SK-N-SH treated with all-trans-retinoic acid at 6 μM for 48 hours (cell line): Measurements from ENCODE around the gene NREP.

Experiments
- ARNTL ChIP-seq: fragments of 450-650 bp; formaldehyde crosslinking; IDR thresholded peaks from 2 replicates; pipeline ENCODE4 v1.5.0; 2020; ENCODE audit warnings: low read depth, mild to moderate bottlenecking, moderate library complexity, borderline replicate concordance
- BACH2 ChIP-seq: fragments of 250-450 bp; sonication (Bioruptor Pico); IDR thresholded peaks from 2 replicates; pipeline ENCODE4 v1.9.0; 2021; ENCODE audit warnings: mild to moderate bottlenecking, borderline replicate concordance
- ISL1 ChIP-seq: fragments of 250-450 bp; sonication (Bioruptor Pico); IDR thresholded peaks from 2 replicates; pipeline ENCODE4 v2.1.2; 2022; ENCODE audit warnings: mild to moderate bottlenecking, moderate library complexity
- OSR1 ChIP-seq: fragments of 250-450 bp; sonication (Bioruptor Pico); IDR thresholded peaks from 2 replicates; pipeline ENCODE4 v1.8.0; 2022; ENCODE audit warnings: moderate library complexity, mild to moderate bottlenecking, inconsistent platforms
- RARB ChIP-seq: fragments of 250-450 bp; sonication (Bioruptor Pico); IDR thresholded peaks from 2 replicates; pipeline ENCODE4 v1.8.0; 2021; ENCODE audit warnings: mild to moderate bottlenecking, moderate library complexity
- SNAI2 ChIP-seq: fragments of 250-450 bp; sonication (Bioruptor Pico); IDR thresholded peaks from 2 replicates; pipeline ENCODE4 v1.5.0; 2020; ENCODE audit warnings: mild to moderate bottlenecking, moderate library complexity
- TSHZ2 ChIP-seq: fragments of 250-450 bp; sonication (Bioruptor Pico); IDR thresholded peaks from 2 replicates; pipeline ENCODE4 v1.5.0; 2020; ENCODE audit warnings: mild to moderate bottlenecking, moderate library complexity
- ZC3H10 ChIP-seq: fragments of 250-450 bp; sonication (Bioruptor Pico); IDR thresholded peaks from 2 replicates; pipeline ENCODE4 v1.5.1; 2021; ENCODE audit warnings: mild to moderate bottlenecking, moderate library complexity
- ZFP3 ChIP-seq: fragments of 250-450 bp; sonication (Bioruptor Pico); IDR thresholded peaks from 2 replicates; pipeline ENCODE4 v1.5.0; 2020; ENCODE audit warnings: mild to moderate bottlenecking, moderate library complexity
- ZNF565 ChIP-seq: fragments of 450-650 bp; formaldehyde crosslinking; conservative IDR thresholded peaks from 2 replicates; pipeline ENCODE4 v1.5.0; 2020; ENCODE audit warnings: low read depth, mild to moderate bottlenecking, moderate library complexity
- TF ChIP-seq, protein P1 (sequence below): fragments of 250-450 bp; sonication (Bioruptor Pico); IDR thresholded peaks from 2 replicates; pipeline ENCODE4 v1.8.0; 2020; ENCODE audit warnings: mild to moderate bottlenecking, moderate library complexity, borderline replicate concordance
- TF ChIP-seq, protein P2 (sequence below): fragments of 250-450 bp; sonication (Bioruptor Pico); IDR thresholded peaks from 2 replicates; pipeline ENCODE4 v1.5.1; 2020; ENCODE audit warnings: low read depth, mild to moderate bottlenecking, moderate library complexity

GRCh38 chr5:111755942-111756381, 1.0 kb downstream of the NREP start:
- TF ChIP-seq OSR1 (CRISPR knock-in tag) = no peak
- TF ChIP-seq RARB = no peak
- TF ChIP-seq, protein P1, sequence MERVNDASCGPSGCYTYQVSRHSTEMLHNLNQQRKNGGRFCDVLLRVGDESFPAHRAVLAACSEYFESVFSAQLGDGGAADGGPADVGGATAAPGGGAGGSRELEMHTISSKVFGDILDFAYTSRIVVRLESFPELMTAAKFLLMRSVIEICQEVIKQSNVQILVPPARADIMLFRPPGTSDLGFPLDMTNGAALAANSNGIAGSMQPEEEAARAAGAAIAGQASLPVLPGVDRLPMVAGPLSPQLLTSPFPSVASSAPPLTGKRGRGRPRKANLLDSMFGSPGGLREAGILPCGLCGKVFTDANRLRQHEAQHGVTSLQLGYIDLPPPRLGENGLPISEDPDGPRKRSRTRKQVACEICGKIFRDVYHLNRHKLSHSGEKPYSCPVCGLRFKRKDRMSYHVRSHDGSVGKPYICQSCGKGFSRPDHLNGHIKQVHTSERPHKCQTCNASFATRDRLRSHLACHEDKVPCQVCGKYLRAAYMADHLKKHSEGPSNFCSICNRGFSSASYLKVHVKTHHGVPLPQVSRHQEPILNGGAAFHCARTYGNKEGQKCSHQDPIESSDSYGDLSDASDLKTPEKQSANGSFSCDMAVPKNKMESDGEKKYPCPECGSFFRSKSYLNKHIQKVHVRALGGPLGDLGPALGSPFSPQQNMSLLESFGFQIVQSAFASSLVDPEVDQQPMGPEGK (CRISPR knock-in tag) = no peak
- TF ChIP-seq ZNF565 (CRISPR knock-in tag) = no peak
- TF ChIP-seq ZFP3 (CRISPR knock-in tag) = no peak
- TF ChIP-seq, protein P2, sequence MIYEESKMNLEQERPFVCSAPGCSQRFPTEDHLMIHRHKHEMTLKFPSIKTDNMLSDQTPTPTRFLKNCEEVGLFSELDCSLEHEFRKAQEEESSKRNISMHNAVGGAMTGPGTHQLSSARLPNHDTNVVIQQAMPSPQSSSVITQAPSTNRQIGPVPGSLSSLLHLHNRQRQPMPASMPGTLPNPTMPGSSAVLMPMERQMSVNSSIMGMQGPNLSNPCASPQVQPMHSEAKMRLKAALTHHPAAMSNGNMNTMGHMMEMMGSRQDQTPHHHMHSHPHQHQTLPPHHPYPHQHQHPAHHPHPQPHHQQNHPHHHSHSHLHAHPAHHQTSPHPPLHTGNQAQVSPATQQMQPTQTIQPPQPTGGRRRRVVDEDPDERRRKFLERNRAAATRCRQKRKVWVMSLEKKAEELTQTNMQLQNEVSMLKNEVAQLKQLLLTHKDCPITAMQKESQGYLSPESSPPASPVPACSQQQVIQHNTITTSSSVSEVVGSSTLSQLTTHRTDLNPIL (CRISPR knock-in tag) = no peak
- TF ChIP-seq ISL1 (CRISPR knock-in tag) = no peak
- TF ChIP-seq BACH2 = no peak
- no peak for TF ChIP-seq ARNTL
- no peak for TF ChIP-seq TSHZ2 (CRISPR knock-in tag)
- TF ChIP-seq SNAI2 = no peak
- no peak for TF ChIP-seq ZC3H10
